Keratinocyte (primary cell): Measurements from ENCODE around the gene DYNLT1.

Experiments
- EZH2 ChIP-seq: IDR thresholded peaks from one replicate; pipeline ENCODE4 v1.6.1; 2012; ENCODE audit warnings: inconsistent platforms, mild to moderate bottlenecking, low read length, moderate library complexity
- TF ChIP-seq, protein P1 (sequence below), 3 experiments: IDR thresholded peaks in 1 of 3; conservative IDR thresholded peaks in 1 of 3; optimal IDR thresholded peaks in 1 of 3; 2 replicates in 2 of 3; 3 replicates in 1 of 3; pipeline versions ENCODE3 to v1.5.1; 2011; ENCODE audit warnings: low read length in 3 of 3, mild to moderate bottlenecking in 3 of 3, moderate library complexity in 2 of 3, control low read depth in 1 of 3, inconsistent platforms in 1 of 3; ENCODE audit not compliant: insufficient read depth in 2 of 3; ENCODE audit errors: extremely low read depth in 1 of 3

DNA sequence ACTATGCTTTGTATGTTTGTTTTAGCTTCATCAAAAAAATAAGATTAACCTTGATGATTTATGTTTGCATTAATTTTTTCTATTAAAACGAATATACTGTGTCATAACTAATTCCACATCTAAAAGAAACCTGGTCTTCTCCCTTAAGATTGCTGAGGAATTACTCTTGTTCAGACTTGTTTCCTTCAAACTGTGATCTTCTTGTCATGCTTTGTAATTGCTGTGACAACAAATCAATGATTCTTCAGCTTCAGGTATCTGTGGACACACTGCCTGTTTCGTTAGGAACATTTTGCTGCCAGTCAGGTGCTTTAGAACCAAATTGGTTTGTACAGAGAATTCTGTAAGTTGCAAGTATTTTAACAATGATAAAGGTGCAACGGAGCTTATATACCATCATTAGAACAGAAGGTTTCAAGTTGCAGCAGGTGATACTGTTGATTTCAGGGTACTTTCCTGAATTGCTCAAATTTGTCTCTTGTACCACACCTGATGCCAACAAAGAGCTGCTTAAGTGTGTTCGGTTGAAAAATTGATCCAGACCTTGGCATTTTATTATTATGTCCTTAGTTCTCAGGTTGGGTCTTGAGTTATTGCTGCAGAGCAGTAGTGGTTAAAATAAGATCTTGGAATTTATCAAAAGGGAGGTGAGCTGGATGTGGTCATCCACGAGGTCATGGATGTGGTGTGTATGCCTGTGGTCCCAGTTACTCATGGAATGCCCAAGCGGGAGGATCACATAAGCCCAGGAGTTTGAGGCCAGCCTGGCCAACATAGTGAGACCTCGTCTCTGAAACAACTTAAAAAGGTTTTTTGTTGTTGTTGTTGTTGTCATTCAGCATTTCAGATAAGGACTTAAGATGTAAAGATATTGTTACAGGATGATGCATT, 24.8 kb upstream of the DYNLT1 start:
- TF ChIP-seq, protein P1, sequence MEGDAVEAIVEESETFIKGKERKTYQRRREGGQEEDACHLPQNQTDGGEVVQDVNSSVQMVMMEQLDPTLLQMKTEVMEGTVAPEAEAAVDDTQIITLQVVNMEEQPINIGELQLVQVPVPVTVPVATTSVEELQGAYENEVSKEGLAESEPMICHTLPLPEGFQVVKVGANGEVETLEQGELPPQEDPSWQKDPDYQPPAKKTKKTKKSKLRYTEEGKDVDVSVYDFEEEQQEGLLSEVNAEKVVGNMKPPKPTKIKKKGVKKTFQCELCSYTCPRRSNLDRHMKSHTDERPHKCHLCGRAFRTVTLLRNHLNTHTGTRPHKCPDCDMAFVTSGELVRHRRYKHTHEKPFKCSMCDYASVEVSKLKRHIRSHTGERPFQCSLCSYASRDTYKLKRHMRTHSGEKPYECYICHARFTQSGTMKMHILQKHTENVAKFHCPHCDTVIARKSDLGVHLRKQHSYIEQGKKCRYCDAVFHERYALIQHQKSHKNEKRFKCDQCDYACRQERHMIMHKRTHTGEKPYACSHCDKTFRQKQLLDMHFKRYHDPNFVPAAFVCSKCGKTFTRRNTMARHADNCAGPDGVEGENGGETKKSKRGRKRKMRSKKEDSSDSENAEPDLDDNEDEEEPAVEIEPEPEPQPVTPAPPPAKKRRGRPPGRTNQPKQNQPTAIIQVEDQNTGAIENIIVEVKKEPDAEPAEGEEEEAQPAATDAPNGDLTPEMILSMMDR (optimal IDR thresholded peaks at IDR 0.05 in 1 of 3, IDR thresholded peaks at IDR 0.05 in 1 of 3, conservative IDR thresholded peaks at IDR 0.05 in 1 of 3; ENCODE audit: extremely low read depth in 1 of 3, insufficient read depth in 2 of 3, low read length in 3 of 3), result no peak
- TF ChIP-seq EZH2, result no peak
